SK-N-SH (cell line): ENCODE measurements around the gene STX5. TPM values are rescaled to one million over a fixed set of nuclear protein-coding genes. Genes with fewer than 3 reads are reported as not detected.
A peak's percentile ranks its signal among the peaks of the same experiment; 100 is the strongest.

Experiments
- CTCF ChIA-PET: fragments of 300-600, 350-600 bp; formaldehyde crosslinking; extraction: SDS; loops from one replicate; lab custom pipeline; 2021; lab: Yijun Ruan, JAX
- POLR2A ChIA-PET: fragments of 350-600 bp; sonication (Branson Sonifier 250); formaldehyde crosslinking; extraction: SDS; loops from one replicate; lab custom pipeline; 2020; ENCODE audit warnings: antibody characterized with exemption, inconsistent platforms; lab: Yijun Ruan, JAX
- DNase-seq: peaks from one replicate; pipeline ENCODE4 v3.0.0; 2012
- H2AFZ ChIP-seq: fragments of 200-600 bp; sonication (generic); 2 replicates; pipeline ENCODE4 v1.8.1; 2016; ENCODE audit warnings: antibody characterized with exemption, mild to moderate bottlenecking, low read depth
- H3F3A ChIP-seq: fragments of 200-600 bp; sonication (generic); replicated peaks from 2 replicates; pipeline ENCODE3; 2016; ENCODE audit warnings: antibody characterized with exemption, mild to moderate bottlenecking; ENCODE audit not compliant: insufficient read depth
- H3K27ac ChIP-seq, 2 experiments: fragments of 200-500 bp in 1 of 2; fragments of 200-600 bp in 1 of 2; sonication (Bioruptor generic) in 1 of 2; sonication (generic), shearing (Covaris generic) in 1 of 2; 2 replicates each; pipeline versions ENCODE4 v1.5.1 to v1.6.1; 2014 to 2016; ENCODE audit warnings: low read depth in 2 of 2, inconsistent platforms in 1 of 2, low read length in 1 of 2, mild to moderate bottlenecking in 1 of 2, mixed read lengths in 1 of 2
- H3K27me3 ChIP-seq: fragments of 200-600 bp; sonication (generic), shearing (Covaris generic); 2 replicates; pipeline ENCODE4 v1.6.1; 2016; ENCODE audit warnings: mixed run types; ENCODE audit not compliant: insufficient read depth
- H3K36me3 ChIP-seq, 2 experiments: fragments of 200-500 bp in 1 of 2; fragments of 200-600 bp in 1 of 2; sonication (Bioruptor generic) in 1 of 2; sonication (generic) in 1 of 2; replicated peaks in 1 of 2; 2 replicates each; pipeline versions ENCODE3 to v1.5.1; 2014 to 2016; ENCODE audit warnings: low read length in 1 of 2, mild to moderate bottlenecking in 1 of 2; ENCODE audit not compliant: insufficient read depth in 2 of 2, control insufficient read depth in 1 of 2
- H3K4me1 ChIP-seq, 2 experiments: fragments of 200-500 bp in 1 of 2; fragments of 200-600 bp in 1 of 2; sonication (Bioruptor generic) in 1 of 2; sonication (generic), shearing (Covaris generic) in 1 of 2; 2 replicates each; pipeline versions ENCODE4 v1.5.1 to v1.6.1; 2014 to 2016; ENCODE audit warnings: low read depth in 1 of 2, low read length in 1 of 2, mixed run types in 1 of 2; ENCODE audit not compliant: insufficient read depth in 2 of 2, control insufficient read depth in 1 of 2
- H3K4me2 ChIP-seq: fragments of 200-600 bp; sonication (generic), shearing (Covaris generic); 2 replicates; pipeline ENCODE4 v1.6.1; 2017; ENCODE audit warnings: mixed run types
- H3K4me3 ChIP-seq, 2 experiments: fragments of 200-500 bp in 1 of 2; fragments of 200-600 bp in 1 of 2; sonication (Bioruptor generic) in 1 of 2; sonication (generic), shearing (Covaris generic) in 1 of 2; 2 replicates each; pipeline versions ENCODE4 v1.5.1 to v1.8.1; 2014 to 2016; ENCODE audit warnings: low read depth in 2 of 2, inconsistent platforms in 1 of 2, low read length in 1 of 2, mild to moderate bottlenecking in 1 of 2, mixed read lengths in 1 of 2, moderate library complexity in 1 of 2
- H3K79me2 ChIP-seq: fragments of 200-600 bp; sonication (generic); 2 replicates; pipeline ENCODE4 v1.8.1; 2017; ENCODE audit warnings: mild to moderate bottlenecking; ENCODE audit not compliant: insufficient read depth
- H3K9ac ChIP-seq: fragments of 200-600 bp; sonication (generic); 2 replicates; pipeline ENCODE4 v1.6.1; 2017; ENCODE audit warnings: mixed run types
- H3K9me2 ChIP-seq: fragments of 200-600 bp; sonication (generic); 2 replicates; pipeline ENCODE4 v1.6.1; 2017; ENCODE audit warnings: mixed run types
- H3K9me3 ChIP-seq: fragments of 200-600 bp; sonication (generic); 2 replicates; pipeline ENCODE4 v1.6.1; 2017; ENCODE audit warnings: mixed run types, mild to moderate bottlenecking, moderate library complexity
- H4K20me1 ChIP-seq: fragments of 200-600 bp; sonication (generic); 2 replicates; pipeline ENCODE4 v1.6.1; 2017; ENCODE audit warnings: mild to moderate bottlenecking, mixed run types; ENCODE audit not compliant: insufficient read depth
- EP300 ChIP-seq, 2 experiments: IDR thresholded peaks; 2 replicates each; pipeline versions ENCODE4 v1.4.0 to v1.6.1; 2012; ENCODE audit warnings: borderline replicate concordance in 1 of 2, low read depth in 1 of 2, low read length in 1 of 2
- FOXJ3 ChIP-seq: sonication (generic); formaldehyde crosslinking; IDR thresholded peaks from 2 replicates; pipeline ENCODE4 v1.5.1; 2020; ENCODE audit warnings: mild to moderate bottlenecking, missing genetic modification reagents
- FOXM1 ChIP-seq: IDR thresholded peaks from 2 replicates; pipeline ENCODE4 v1.4.0; 2012; ENCODE audit warnings: low read depth, mild to moderate bottlenecking
- MXI1 ChIP-seq: IDR thresholded peaks from 2 replicates; pipeline ENCODE4 v1.6.1; 2012; ENCODE audit warnings: mild to moderate bottlenecking, low read depth, low read length, improper control_type of control experiment
- RFX5 ChIP-seq: IDR thresholded peaks from 2 replicates; pipeline ENCODE4 v1.6.1; 2012; ENCODE audit warnings: mild to moderate bottlenecking, improper control_type of control experiment, low read length
- RXRA ChIP-seq: IDR thresholded peaks from 2 replicates; pipeline ENCODE4 v1.4.0; 2012; ENCODE audit warnings: low read depth, mild to moderate bottlenecking, borderline replicate concordance
- SMC3 ChIP-seq: IDR thresholded peaks from 2 replicates; pipeline ENCODE4 v1.6.1; 2012; ENCODE audit warnings: low read depth, low read length, improper control_type of control experiment
- TEAD4 ChIP-seq: IDR thresholded peaks from 2 replicates; pipeline ENCODE4 v1.4.0; 2012; ENCODE audit warnings: mild to moderate bottlenecking, borderline replicate concordance; ENCODE audit not compliant: insufficient read depth
- WGBS: methylation state at CpG from one replicate; pipeline ENCODE4 v1.1.6; 2017; ENCODE audit warnings: low lambda C conversion rate; 5-methylcytosine and 5-hydroxymethylcytosine counted together
- polyA plus RNA-seq, 3 experiments: library from polyadenylated mRNA; depleted of rRNA; stranded (reverse); fragments of >200 nt; gene quantifications; 2 replicates each; pipeline ENCODE4 v1.2.3, GENCODE V29; 2012
- TF ChIP-seq, protein P1 (sequence below): fragments of 200-600 bp; sonication (generic); IDR thresholded peaks from 2 replicates; pipeline ENCODE4 v1.6.1; 2017; ENCODE audit warnings: antibody characterized with exemption, mild to moderate bottlenecking, moderate library complexity

Gene STX5
- polyA plus RNA-seq, 1 of the 3 experiments (the other 2 are of a cell fraction), result 24.2 TPM

- H3K9ac ChIP-seq, result no peak overlapping the region
- no peaks in the 10 kb centered on the region for H3K9me2 ChIP-seq
- no peak for DNase-seq
- H3K4me1 ChIP-seq, result peaks cover 9 to 17% of the 10 kb centered on the region in 2 experiments; a peak in 3 of 4 replicates
- H3K27ac ChIP-seq, result peak overlapping the region in 1 of 2 experiments; percentile 26; a peak in 1 of 4 replicates
- H3K79me2 ChIP-seq, result peaks cover 29% of the 10 kb centered on the region
- TF ChIP-seq EP300 (IDR thresholded peaks at IDR 0.05; ENCODE audit: borderline replicate concordance in 1 of 2, low read depth in 1 of 2, low read length in 1 of 2), result no peak
- no peak for TF ChIP-seq SMC3
- no peak for TF ChIP-seq FOXM1
- TF ChIP-seq, protein P1, sequence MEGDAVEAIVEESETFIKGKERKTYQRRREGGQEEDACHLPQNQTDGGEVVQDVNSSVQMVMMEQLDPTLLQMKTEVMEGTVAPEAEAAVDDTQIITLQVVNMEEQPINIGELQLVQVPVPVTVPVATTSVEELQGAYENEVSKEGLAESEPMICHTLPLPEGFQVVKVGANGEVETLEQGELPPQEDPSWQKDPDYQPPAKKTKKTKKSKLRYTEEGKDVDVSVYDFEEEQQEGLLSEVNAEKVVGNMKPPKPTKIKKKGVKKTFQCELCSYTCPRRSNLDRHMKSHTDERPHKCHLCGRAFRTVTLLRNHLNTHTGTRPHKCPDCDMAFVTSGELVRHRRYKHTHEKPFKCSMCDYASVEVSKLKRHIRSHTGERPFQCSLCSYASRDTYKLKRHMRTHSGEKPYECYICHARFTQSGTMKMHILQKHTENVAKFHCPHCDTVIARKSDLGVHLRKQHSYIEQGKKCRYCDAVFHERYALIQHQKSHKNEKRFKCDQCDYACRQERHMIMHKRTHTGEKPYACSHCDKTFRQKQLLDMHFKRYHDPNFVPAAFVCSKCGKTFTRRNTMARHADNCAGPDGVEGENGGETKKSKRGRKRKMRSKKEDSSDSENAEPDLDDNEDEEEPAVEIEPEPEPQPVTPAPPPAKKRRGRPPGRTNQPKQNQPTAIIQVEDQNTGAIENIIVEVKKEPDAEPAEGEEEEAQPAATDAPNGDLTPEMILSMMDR, result no peak
- TF ChIP-seq TEAD4, result no peak
- TF ChIP-seq RXRA, result no peak
- no peak overlapping the region for H3K4me3 ChIP-seq
- H2AFZ ChIP-seq, result no peak overlapping the region
- no peaks in the 10 kb centered on the region for H3K27me3 ChIP-seq
- no peak overlapping the region for H3K4me2 ChIP-seq
- no peaks in the 10 kb centered on the region for H4K20me1 ChIP-seq
- 57% methylated on average over 8 of the region's 8 CpGs for WGBS
- peaks cover 69 to 78% of the 10 kb centered on the region in 2 experiments for H3K36me3 ChIP-seq
- H3K9me3 ChIP-seq, result no peaks in the 10 kb centered on the region
- ChIA-PET POLR2A (interaction anchor here (0.9 to 1.5 kb wide), 2 partner anchors 9 to 61 kb away, joined by 3 to 5 read pairs; no protein-coding TSS in a partner anchor), CTCF (interaction anchor here (0.7 to 4.4 kb wide), 4 partner anchors 8 to 113 kb away, joined by 3 to 25 read pairs (median 4); partner anchors contain the start of gene TMEM179B)
- peaks cover 52% of the 10 kb centered on the region for H3F3A ChIP-seq
Observed at GRCh38 chr11:62794201-62794775, 37.6 kb downstream of the STX5 start.

- Histone ChIP-seq H3K36me3 (peaks cover 58 to 62% of the 10 kb centered on the region in 2 experiments), H3K4me2 (peak overlapping the region; percentile 98), H3K4me3 (peak overlapping the region in 1 of 2 experiments; percentile 78; a peak in 3 of 4 replicates), H2AFZ (peak overlapping the region; percentile 47), H3K9me2 (no peaks in the 10 kb centered on the region), H3F3A (peaks cover 65% of the 10 kb centered on the region), H3K27ac (peak overlapping the region; percentile 76 to 84), H3K4me1 (peaks cover 9 to 24% of the 10 kb centered on the region in 2 experiments; a peak in 3 of 4 replicates), H3K79me2 (peaks cover 50% of the 10 kb centered on the region), H3K9me3 (no peaks in the 10 kb centered on the region), H3K9ac (peak overlapping the region; percentile 82), H3K27me3 (no peaks in the 10 kb centered on the region), H4K20me1 (no peaks in the 10 kb centered on the region)
- ChIA-PET POLR2A (interaction anchor here (1.3 to 1.6 kb wide), 2 partner anchors 39 to 49 kb away, joined by 3 to 12 read pairs; partner anchors contain the start of gene ZBTB3), CTCF (interaction anchor here (0.7 to 1.6 kb wide), 3 partner anchors 12 to 1460 kb away, joined by 3 to 5 read pairs (median 3); no protein-coding TSS in a partner anchor)
- WGBS, result 29% methylated on average over 6 of the region's 11 CpGs
- TF ChIP-seq MXI1 (peak; percentile 21; the same call in 1 of the 2 replicates), RFX5 (0 out of 2 replicates have a peak, but pooled peaks have one; percentile 17), FOXJ3 (no peak)
- peak; percentile 62 for DNase-seq
Observed at GRCh38 chr11:62792202-62792575, 39.7 kb downstream of the STX5 start.
